Measurements from ENCODE around the gene ZNF577. TPM values are rescaled to one million over a fixed set of nuclear protein-coding genes. Genes with fewer than 3 reads are reported as not detected.
"Not testable (repeated sequence)": the region's sequence is repeated elsewhere in the genome, so short reads cannot be mapped to it uniquely, and the experiment has no call there.

The ZNF577 gene
- total RNA-seq, 4 donors from 2014 or later = 10.4 to 26.6 (median 12.5) TPM

DNA sequence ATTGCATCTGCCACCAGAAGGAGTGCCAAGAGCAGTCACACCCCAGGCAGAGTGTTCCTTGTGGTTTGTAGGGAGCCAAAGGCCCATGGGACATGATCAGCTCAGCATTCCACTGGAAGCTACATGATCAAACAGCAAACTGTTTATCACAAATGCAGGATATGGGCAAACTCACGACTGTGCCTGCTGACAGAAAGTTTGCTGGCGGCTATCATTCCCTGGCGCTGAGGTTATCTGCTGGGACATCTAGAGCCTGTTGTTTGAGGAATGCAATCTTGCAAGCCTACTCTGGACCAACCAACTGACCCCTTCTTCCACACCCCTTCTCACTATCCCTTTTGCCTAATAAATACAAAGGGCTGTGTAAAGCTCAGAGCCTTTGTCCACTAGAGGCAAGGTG, 31.9 kb upstream of the ZNF577 start:
- TF ChIP-seq, protein P1, sequence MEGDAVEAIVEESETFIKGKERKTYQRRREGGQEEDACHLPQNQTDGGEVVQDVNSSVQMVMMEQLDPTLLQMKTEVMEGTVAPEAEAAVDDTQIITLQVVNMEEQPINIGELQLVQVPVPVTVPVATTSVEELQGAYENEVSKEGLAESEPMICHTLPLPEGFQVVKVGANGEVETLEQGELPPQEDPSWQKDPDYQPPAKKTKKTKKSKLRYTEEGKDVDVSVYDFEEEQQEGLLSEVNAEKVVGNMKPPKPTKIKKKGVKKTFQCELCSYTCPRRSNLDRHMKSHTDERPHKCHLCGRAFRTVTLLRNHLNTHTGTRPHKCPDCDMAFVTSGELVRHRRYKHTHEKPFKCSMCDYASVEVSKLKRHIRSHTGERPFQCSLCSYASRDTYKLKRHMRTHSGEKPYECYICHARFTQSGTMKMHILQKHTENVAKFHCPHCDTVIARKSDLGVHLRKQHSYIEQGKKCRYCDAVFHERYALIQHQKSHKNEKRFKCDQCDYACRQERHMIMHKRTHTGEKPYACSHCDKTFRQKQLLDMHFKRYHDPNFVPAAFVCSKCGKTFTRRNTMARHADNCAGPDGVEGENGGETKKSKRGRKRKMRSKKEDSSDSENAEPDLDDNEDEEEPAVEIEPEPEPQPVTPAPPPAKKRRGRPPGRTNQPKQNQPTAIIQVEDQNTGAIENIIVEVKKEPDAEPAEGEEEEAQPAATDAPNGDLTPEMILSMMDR (IDR thresholded peaks at IDR 0.05) = no peak
- ATAC-seq (ENCODE audit: low FRiP score) (no peak), DNase-seq (ENCODE audit: low spot score) (no peak)

DNA sequence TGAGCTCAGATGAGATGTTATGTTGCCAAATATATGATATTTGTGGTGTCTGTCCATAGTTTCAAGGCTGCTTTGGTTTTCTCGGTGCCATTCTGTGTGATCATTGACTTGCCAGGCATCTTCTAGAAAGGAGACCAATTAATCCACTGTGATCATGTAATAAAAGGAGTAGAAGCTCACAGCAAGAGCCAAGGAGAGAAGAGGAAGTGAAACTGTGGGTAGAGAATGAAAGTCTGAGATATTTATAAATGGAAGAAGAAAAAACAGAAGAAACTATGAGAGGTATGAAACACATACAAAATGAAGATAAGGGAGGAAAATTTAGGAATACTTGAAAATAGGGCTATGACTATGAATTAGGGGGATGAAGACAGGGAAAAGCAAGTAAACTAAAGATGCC, 28.4 kb upstream of the ZNF577 start:
- TF ChIP-seq, protein P1 (IDR thresholded peaks at IDR 0.05) = no peak
- no peak for ATAC-seq (ENCODE audit: low FRiP score)
- DNase-seq (ENCODE audit: low spot score) = no peak

DNA sequence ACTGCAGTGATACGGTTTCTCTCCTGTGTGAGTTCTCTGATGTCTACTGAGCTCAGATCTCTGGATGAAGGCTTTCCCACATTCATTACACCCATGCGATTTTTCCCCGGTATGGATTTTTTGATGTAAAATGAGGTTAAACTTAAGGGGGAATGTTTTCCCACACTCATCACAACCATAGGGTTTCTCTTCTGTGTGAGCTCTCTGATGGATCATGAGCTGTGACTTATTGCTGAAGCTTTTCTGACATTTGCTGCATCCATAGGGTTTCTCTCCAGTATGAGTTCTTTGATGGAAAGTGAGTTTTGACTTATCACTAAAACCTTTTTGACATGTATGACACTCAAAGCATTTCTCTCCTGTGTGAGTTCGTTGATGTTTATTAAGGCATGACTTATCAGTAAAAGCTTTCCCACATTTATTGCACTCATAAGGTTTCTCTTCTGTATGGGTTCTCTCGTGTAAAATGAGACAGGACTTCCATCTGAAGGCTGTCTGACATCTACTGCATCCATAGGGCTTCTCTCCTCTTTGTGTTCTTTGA, 27.6 kb upstream of the ZNF577 start:
- no peak for ATAC-seq (ENCODE audit: low FRiP score)

DNA sequence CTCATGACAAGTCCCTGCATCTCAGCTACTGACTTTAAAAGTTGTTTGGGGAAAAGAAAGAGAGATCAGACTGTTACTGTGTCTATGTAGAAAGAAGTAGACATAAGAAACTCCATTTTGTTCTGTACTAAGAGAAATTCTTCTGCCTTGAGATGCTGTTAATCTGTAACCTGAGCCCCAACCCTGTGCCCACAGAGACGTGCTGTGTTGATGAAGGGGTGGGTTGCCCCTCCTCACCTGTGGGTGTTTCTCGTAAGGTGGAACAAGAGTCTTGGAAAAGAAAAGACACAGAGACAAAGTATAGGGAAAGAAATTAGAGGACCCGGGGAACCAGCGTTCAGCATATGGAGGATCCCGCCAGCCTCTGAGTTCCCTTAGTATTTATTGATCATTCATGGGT, 20.2 kb upstream of the ZNF577 start:
- not testable (repeated sequence) for ATAC-seq (ENCODE audit: low FRiP score); DNase-seq (ENCODE audit: low spot score)

More for the DNA sequence above, 27.6 kb upstream of the ZNF577 start:
- TF ChIP-seq, protein P1 (IDR thresholded peaks at IDR 0.05) = no peak
- DNase-seq (ENCODE audit: low spot score) = no peak

DNA sequence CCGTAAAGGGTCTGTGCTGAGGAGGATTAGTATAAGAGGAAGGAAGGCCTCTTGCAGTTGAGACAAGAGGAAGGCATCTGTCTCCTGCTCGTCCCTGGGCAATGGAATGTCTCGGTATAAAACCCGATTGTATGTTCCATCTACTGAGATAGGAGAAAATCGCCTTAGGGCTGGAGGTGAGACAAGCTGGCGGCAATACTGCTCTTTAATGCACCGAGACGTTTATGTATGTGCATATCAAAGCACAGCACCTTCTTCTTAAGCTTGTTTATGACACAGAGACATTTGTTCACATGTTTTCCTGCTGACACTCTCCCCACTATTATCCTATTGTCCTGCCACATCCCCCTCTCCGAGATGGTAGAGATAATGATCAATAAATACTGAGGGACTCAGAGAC, 18.4 kb upstream of the ZNF577 start:
- not testable (repeated sequence) for DNase-seq (ENCODE audit: low spot score); ATAC-seq (ENCODE audit: low FRiP score)

DNA sequence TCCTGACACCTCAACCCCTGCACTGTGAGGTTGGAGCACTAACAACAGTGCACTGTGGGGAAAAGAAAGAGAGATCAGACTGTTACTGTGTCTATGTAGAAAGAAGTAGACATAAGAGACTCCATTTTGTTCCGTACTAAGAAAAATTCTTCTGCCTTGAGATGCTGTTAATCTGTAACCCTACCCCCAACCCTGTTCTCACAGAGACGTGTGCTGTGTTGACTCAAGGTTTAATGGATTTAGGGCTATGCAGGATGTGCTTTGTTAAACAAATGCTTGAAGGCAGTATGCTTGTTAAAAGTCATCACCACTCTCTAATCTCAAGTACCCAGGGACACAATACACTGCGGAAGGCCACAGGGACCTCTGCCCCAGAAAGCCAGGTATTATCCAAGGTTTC, 17.9 kb upstream of the ZNF577 start:
- DNase-seq (ENCODE audit: low spot score); ATAC-seq (ENCODE audit: low FRiP score): not testable (repeated sequence)

DNA sequence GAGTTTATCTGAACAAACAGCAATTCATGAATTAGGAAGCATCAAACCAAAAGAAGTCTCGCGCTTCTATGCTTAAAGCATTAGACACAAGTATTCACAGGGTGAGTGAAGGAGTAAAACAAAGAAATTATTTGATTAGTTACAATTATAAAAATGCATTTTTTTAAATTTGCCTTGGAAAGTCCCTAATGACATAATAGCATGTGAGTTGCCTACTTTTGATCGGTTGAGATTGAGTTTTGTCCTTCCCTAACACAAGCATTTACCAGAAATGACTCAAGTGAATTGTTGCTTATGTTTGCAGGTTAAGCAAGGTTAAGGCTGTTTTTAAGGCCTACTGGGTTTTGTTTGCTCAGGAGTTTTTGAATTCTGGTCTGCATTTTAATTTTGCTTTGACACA, 17.5 kb upstream of the ZNF577 start:
- ATAC-seq (ENCODE audit: low FRiP score) (no peak), DNase-seq (ENCODE audit: low spot score) (no peak)
- TF ChIP-seq, protein P1 (IDR thresholded peaks at IDR 0.05) = no peak

DNA sequence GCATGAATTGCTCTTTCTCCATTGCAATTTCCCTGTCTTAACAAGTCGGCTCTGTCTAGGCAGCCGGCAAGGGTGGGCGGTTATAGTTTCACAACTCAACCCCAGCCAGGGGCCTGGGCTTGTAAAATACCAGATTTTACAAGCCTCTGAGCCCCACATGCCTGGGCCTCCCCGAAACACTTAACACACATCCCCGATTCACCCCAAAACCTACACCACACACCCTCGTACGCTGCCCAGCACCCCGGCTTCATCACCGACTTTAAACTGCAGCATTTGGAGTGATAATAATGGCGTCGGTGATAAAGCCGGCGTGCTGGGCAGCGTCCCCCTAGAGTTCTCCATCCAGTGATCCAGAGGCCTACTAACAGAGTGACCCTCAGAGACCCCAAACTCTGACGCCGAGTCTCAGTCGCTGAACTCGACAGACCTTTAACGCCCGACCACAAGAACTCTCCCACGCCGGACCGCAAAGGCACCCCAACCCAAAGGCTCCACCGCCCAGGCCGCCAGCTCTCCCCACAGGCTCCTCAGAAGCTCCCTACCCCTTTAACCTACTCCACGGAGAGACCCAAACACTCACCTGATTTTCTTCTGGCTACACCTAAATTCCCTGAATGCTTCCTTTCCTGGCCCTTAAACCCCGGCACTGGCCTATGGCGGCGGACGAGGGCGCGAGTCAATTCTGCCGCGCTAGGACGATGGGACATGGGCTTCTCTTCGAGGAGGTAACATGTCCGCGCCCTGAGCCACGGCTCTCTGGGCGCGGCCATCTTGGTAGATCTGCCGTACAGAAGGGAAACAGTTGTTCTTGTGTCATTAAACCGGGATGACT, 16.8 kb upstream of the ZNF577 start, which contains the start of gene ZNF649:
Gene ZNF649, minus strand, starts transcription at position 687 of the 835 bp plus-strand sequence. CDS start 4,910 bp downstream, outside the sequence.
- DNase-seq (ENCODE audit: low spot score) = no peak
- TF ChIP-seq, protein P1 (IDR thresholded peaks at IDR 0.05) = no peak
- peak; percentile 84 for ATAC-seq (ENCODE audit: low FRiP score)
